Ovary (tissue), 3 donors: ENCODE data around the gene OTUB1.

Experiments used
- CTCF ChIP-seq, 3 donors: fragments of 450-650 bp in 2 of 3; fragments of 200-600 bp in 1 of 3; IDR thresholded peaks; one replicate each; pipeline versions ENCODE4 v1.5.1 to v1.8.0; 2016 to 2022; ENCODE audit warnings: antibody characterized with exemption in 3 of 3, mild to moderate bottlenecking in 1 of 3
- EP300 ChIP-seq: sonication (generic); formaldehyde crosslinking; IDR thresholded peaks from one replicate; pipeline ENCODE4 v1.6.1; 2017; ENCODE audit warnings: antibody characterized with exemption
- POLR2A ChIP-seq: fragments of 450-650 bp; IDR thresholded peaks from one replicate; pipeline ENCODE4 v1.6.1; 2017; ENCODE audit warnings: antibody characterized with exemption, mild to moderate bottlenecking, moderate library complexity
- donor health status: DM: no; HTN: no; CAD: no.

GRCh38 chr11:64042301-64042700 lies 56.1 kb downstream of the OTUB1 start:
- TF ChIP-seq POLR2A (no peak), CTCF (IDR thresholded peaks at IDR 0.05) (no peak), EP300 (no peak)
